Suprapubic skin (tissue), 4 donors: ENCODE data around the gene SAMHD1. TPM values are rescaled to one million over a fixed set of nuclear protein-coding genes. Genes with fewer than 3 reads are reported as not detected.

ENCODE experiments used
- DNase-seq, 2 donors: peaks; one replicate each; pipeline ENCODE4 v3.0.0-alpha.2; 2019; ENCODE audit warnings: low spot score in 2 of 2
- H3K27ac ChIP-seq: fragments of 200-600 bp; sonication (generic); one replicate; pipeline ENCODE4 v1.5.1; 2019
- H3K27me3 ChIP-seq: fragments of 200-600 bp; sonication (generic); one replicate; pipeline ENCODE4 v1.5.1; 2019
- H3K36me3 ChIP-seq: fragments of 200-600 bp; sonication (generic); one replicate; pipeline ENCODE4 v1.5.1; 2019
- H3K4me1 ChIP-seq: fragments of 200-600 bp; sonication (generic); one replicate; pipeline ENCODE4 v1.5.1; 2019
- H3K4me3 ChIP-seq: fragments of 200-600 bp; sonication (generic); one replicate; pipeline ENCODE4 v1.5.1; 2019; ENCODE audit warnings: mild to moderate bottlenecking
- H3K9me3 ChIP-seq: fragments of 200-600 bp; sonication (generic); one replicate; pipeline ENCODE4 v1.5.1; 2019
- CTCF ChIP-seq, 2 donors: fragments of 200-600 bp in 1 of 2; fragments of 450-650 bp in 1 of 2; sonication (generic) in 1 of 2; IDR thresholded peaks; one replicate each; pipeline ENCODE4 v1.5.1; 2016 to 2019; ENCODE audit warnings: antibody characterized with exemption in 2 of 2, mild to moderate bottlenecking in 1 of 2, moderate library complexity in 1 of 2
- EP300 ChIP-seq: sonication (generic); formaldehyde crosslinking; IDR thresholded peaks from one replicate; pipeline ENCODE4 v1.6.1; 2017; ENCODE audit warnings: antibody characterized with exemption
- POLR2A ChIP-seq, 2 donors: fragments of 450-650 bp; IDR thresholded peaks; one replicate each; pipeline ENCODE4 v1.6.1; 2017; ENCODE audit warnings: antibody characterized with exemption in 2 of 2, mild to moderate bottlenecking in 2 of 2, moderate library complexity in 2 of 2
- POLR2AphosphoS5 ChIP-seq, 3 donors: sonication (generic); formaldehyde crosslinking; IDR thresholded peaks; one replicate each; pipeline ENCODE4 v1.6.1; 2017; ENCODE audit warnings: antibody characterized with exemption in 3 of 3
- WGBS: methylation state at CpG from one replicate; pipeline ENCODE4 v1.1.5; 2018; 5-methylcytosine and 5-hydroxymethylcytosine counted together
- total RNA-seq, 4 donors: library from RNA; depleted of rRNA; stranded (reverse); fragments of >200 nt; gene quantifications; one replicate each; pipeline ENCODE4 v1.1.0, GENCODE V29; 2016

Gene SAMHD1
- total RNA-seq, 4 donors from 2014 or later, result 32.9 to 77.4 (median 44.2) TPM

GRCh38 chr20:36904690-36905089 is 46.8 kb downstream of the SAMHD1 start:
- no peak for TF ChIP-seq POLR2AphosphoS5 (IDR thresholded peaks at IDR 0.05)
- TF ChIP-seq CTCF (IDR thresholded peaks at IDR 0.05), result no peak
- TF ChIP-seq EP300, result no peak
- TF ChIP-seq POLR2A (IDR thresholded peaks at IDR 0.05), result no peak
- H3K27me3 ChIP-seq, result no peaks in the 10 kb centered on the region
- H3K27ac ChIP-seq, result no peak overlapping the region
- peaks cover 96% of the 10 kb centered on the region for H3K36me3 ChIP-seq
- 91% methylated on average over 2 of the region's 2 CpGs for WGBS
- no peaks in the 10 kb centered on the region for H3K4me1 ChIP-seq
- H3K9me3 ChIP-seq, result no peaks in the 10 kb centered on the region
- no peak overlapping the region for H3K4me3 ChIP-seq
- no peak for DNase-seq

GRCh38 chr20:36895036-36895435 is 56.5 kb downstream of the SAMHD1 start:
- H3K9me3 ChIP-seq, result no peaks in the 10 kb centered on the region
- 80% methylated on average over 2 of the region's 2 CpGs for WGBS
- H3K36me3 ChIP-seq, result peaks cover 90% of the 10 kb centered on the region
- H3K27ac ChIP-seq, result no peak overlapping the region
- H3K4me1 ChIP-seq, result no peaks in the 10 kb centered on the region
- no peak for TF ChIP-seq EP300
- no peak for TF ChIP-seq CTCF (IDR thresholded peaks at IDR 0.05)
- no peak for TF ChIP-seq POLR2A (IDR thresholded peaks at IDR 0.05)
- no peak for TF ChIP-seq POLR2AphosphoS5 (IDR thresholded peaks at IDR 0.05)
- no peak for DNase-seq
- H3K4me3 ChIP-seq, result no peak overlapping the region
- no peaks in the 10 kb centered on the region for H3K27me3 ChIP-seq

- Histone ChIP-seq H3K9me3 (no peaks in the 10 kb centered on the region), H3K4me3 (no peak overlapping the region), H3K36me3 (peaks cover 87% of the 10 kb centered on the region), H3K27ac (no peak overlapping the region), H3K4me1 (no peaks in the 10 kb centered on the region), H3K27me3 (no peaks in the 10 kb centered on the region)
- TF ChIP-seq EP300, result no peak
- TF ChIP-seq CTCF (IDR thresholded peaks at IDR 0.05), result no peak
- no peak for TF ChIP-seq POLR2AphosphoS5 (IDR thresholded peaks at IDR 0.05)
- WGBS, result 91% methylated on average over 3 of the region's 3 CpGs
- no peak for DNase-seq
Observed at GRCh38 chr20:36893801-36894200, 57.7 kb downstream of the SAMHD1 start.

GRCh38 chr20:36891211-36891610 is 60.3 kb downstream of the SAMHD1 start:
- H3K27ac ChIP-seq, result no peak overlapping the region
- H3K9me3 ChIP-seq, result no peaks in the 10 kb centered on the region
- no peak overlapping the region for H3K4me3 ChIP-seq
- H3K36me3 ChIP-seq, result peaks cover 64% of the 10 kb centered on the region
- DNase-seq, result no peak
- no CpG with 5 or more reads among the region's 4 CpGs for WGBS
- H3K27me3 ChIP-seq, result no peaks in the 10 kb centered on the region
- peaks cover 12% of the 10 kb centered on the region for H3K4me1 ChIP-seq
- TF ChIP-seq EP300 (no peak), POLR2AphosphoS5 (IDR thresholded peaks at IDR 0.05) (no peak), POLR2A (IDR thresholded peaks at IDR 0.05) (no peak), CTCF (IDR thresholded peaks at IDR 0.05) (no peak)

GRCh38 chr20:36890586-36890985 is 60.9 kb downstream of the SAMHD1 start:
- no peaks in the 10 kb centered on the region for H3K27me3 ChIP-seq
- H3K36me3 ChIP-seq, result peaks cover 59% of the 10 kb centered on the region
- H3K4me1 ChIP-seq, result peaks cover 12% of the 10 kb centered on the region
- no peak overlapping the region for H3K4me3 ChIP-seq
- 91% methylated on average over 9 of the region's 9 CpGs for WGBS
- DNase-seq, result no peak
- no peaks in the 10 kb centered on the region for H3K9me3 ChIP-seq
- H3K27ac ChIP-seq, result no peak overlapping the region
- TF ChIP-seq POLR2AphosphoS5 (IDR thresholded peaks at IDR 0.05) (no peak), CTCF (IDR thresholded peaks at IDR 0.05) (no peak), EP300 (no peak), POLR2A (IDR thresholded peaks at IDR 0.05) (no peak)
